SH-SY5Y (cell line): Measurements from ENCODE around the gene RGMB.

Experiments
- GATA2 ChIP-seq: IDR thresholded peaks from 2 replicates; pipeline ENCODE4 v1.6.1; 2011; ENCODE audit warnings: mild to moderate bottlenecking, low read depth, low read length
- GATA3 ChIP-seq: IDR thresholded peaks from 2 replicates; pipeline ENCODE4 v1.6.1; 2011; ENCODE audit warnings: low read depth, mild to moderate bottlenecking, low read length, moderate library complexity

DNA sequence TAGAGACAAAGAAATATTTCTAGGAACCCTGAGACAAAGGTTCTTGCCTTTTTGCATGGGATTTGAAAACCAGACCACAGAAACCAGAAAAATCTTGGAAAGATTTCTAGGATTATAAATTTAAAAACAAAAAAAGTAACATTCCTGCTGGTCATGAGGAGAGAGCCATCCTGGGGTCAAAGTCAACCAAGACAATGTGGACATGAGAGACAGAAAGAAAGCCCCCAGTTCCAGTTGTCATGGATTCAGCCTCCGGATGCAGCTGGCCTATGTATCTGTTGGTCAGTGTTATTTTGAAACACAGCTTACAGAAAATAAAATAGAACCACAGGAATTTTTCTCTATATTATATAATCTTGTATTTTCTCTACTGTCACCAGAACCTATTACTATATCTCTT is 24.4 kb upstream of the RGMB start:
- no peak for TF ChIP-seq GATA3
- no peak for TF ChIP-seq GATA2
